Measurements from ENCODE around the gene DNAL4.

GRCh38 chr22:38784035-38784434 is 9.9 kb downstream of the DNAL4 start:
- TF ChIP-seq CTCF (IDR thresholded peaks at IDR 0.05; ENCODE audit: borderline replicate concordance, extremely low read depth, low read length, poor library complexity, severe bottlenecking) (no peak), EZH2 (IDR thresholded peaks at IDR 0.05; ENCODE audit: borderline replicate concordance, low read depth, low read length, severe bottlenecking) (no peak)
